Stimulated activated CD4-positive, alpha-beta T cell treated with anti-CD3 and anti-CD28 coated beads, Interleukin-4, amount 100 ng/mL, for 24 hours (primary cell): ENCODE results near the gene SLC19A2.
A peak's percentile ranks its signal among the peaks of the same experiment; 100 is the strongest.

Experiments
- DNase-seq: peaks from one replicate; pipeline ENCODE4 v3.0.0-alpha.2; 2020

SLC19A2 gene

GRCh38 chr1:169474302-169474995 is 11.3 kb downstream of the SLC19A2 start:
- DNase-seq, result no peak

DNA sequence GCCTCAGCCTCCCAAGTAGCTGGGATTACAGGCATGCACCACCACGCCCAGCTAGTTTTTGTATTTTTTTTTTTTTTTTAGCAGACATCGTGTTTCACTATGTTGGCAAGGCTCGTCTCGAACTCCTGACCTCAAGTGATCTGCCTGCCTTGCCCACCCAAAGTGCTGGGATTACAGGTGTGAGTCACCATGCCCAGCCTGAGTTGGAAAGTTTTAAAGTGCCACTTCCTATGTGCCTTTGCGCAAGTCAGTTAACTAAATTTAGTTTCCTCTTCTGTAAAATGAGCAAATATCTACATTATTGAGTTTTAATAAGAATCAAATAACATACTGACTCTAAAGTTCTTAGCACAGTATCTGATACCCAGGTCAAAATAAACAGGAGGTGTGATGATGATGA is 12.4 kb downstream of the SLC19A2 start:
- DNase-seq, result no peak

- DNase-seq, result no peak
These were observed 13.0 kb downstream of the SLC19A2 start for GRCh38 chr1:169472738-169473137.

DNA sequence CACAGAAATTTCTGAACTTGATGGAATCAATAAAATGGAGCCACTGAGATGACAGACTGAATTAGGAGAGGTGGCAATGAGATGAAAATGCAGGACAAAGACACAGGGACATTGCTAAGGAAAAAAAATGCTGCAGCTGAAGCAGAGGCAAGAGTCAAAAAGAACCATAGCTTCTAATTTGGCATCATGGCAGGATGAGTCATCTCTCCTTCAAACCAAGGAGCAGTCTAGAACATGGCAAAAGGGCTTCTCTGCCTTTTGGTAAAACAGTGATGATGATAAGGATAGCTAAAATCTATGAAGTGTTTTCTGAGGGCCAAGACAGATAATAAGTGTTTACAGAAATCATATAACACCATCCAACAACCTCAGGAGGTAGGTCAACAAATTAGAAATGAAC is 16.8 kb downstream of the SLC19A2 start:
- DNase-seq, result no peak

DNA sequence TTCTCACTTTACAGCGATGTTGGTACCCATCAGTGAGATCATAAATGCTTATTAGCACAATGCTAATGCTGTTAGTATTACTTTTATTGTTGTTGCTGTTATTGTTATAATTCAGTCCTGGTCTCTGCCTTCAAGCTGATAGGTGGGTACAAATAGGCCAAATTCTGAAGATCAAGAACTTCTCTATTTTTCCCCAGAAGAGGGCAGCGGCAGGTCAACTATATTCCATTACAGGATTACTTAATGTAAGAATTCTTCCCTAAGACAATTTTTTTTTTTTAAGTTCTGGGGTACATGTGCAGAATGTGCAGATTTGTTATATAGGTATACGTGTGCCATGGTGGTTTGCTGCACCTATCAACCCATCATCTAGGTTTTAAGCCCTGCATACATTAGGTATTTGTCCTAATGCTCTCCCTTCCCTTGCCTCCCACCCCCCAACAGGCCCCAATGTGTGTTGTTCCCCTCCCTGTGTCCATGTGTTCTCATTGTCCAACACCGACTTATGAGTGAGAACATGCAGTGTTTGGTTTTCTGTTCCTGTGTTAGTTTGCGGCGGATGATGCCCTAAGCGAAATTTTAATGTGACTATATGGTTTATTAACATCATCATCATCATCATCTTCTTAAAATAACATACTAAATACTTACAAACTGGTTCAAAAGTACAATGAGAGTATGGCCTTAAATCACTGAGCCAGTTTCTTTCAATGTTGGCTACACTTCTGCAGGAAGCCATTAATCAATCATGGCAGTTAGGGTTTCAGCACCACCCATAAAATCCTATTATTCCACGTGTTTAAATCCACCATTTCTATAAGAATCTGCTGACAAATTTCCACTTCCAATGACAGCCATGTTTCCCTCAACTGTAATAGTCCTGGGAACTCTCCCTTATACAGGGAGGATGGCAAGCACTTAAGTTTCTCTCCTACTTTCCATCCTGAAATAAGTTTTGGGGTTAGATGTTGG is 19.2 kb downstream of the SLC19A2 start:
- DNase-seq, result peak; percentile 20

GRCh38 chr1:169465281-169465680 is 20.5 kb downstream of the SLC19A2 start:
- DNase-seq, result no peak

DNA sequence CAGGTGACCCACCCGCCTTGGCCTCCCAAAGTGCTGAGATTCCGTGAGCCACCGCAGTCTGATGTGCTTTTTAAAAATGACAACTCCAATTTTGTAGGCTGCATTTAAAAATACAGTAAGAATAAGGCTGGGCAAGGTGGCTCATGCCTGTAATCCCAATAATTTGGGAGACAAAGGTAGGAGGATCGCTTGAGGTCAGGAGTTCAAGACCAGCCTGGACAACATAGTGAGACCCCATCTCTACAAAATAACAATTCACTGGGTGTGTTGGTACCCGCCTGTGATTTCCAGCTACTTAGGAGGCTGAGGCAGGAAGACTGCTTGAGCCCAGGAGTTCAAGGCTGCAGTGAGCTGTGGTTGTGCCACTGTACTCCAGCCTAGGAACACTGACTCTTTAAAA is 23.4 kb downstream of the SLC19A2 start:
- no peak for DNase-seq

GRCh38 chr1:169461390-169462000 is 24.2 kb downstream of the SLC19A2 start:
- no peak for DNase-seq

DNA sequence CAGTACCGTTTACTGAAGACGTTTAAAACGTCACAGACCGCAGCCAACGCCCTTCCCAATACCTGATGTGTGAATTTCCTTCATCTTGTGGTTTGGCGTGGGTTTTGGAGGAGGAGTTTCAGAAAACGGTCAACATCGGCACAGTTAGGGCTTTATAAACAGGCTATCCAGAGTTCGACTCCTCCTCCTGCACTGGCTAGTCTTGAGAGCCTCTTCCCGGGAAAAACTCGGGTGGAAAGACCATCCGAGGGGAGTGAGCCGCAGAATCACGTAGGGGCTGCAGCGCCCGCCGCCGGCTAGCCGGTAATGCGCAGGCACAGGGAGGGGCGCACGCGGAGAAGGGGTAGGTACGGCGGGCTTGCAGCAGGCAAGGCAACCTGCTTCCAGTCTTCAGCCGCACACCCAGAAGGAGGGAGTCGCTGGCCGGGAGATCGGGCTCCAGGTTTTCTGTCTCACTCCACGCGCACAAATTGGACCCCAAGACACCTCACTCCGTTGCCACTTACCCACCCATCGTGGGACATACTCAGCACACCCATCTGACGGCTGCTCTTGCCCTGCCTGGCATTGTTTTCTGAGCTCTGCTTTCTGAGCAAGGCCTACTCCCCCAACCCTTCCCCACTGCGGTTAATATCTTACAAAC is 25.4 kb downstream of the SLC19A2 start:
- peak; percentile 8 for DNase-seq

DNA sequence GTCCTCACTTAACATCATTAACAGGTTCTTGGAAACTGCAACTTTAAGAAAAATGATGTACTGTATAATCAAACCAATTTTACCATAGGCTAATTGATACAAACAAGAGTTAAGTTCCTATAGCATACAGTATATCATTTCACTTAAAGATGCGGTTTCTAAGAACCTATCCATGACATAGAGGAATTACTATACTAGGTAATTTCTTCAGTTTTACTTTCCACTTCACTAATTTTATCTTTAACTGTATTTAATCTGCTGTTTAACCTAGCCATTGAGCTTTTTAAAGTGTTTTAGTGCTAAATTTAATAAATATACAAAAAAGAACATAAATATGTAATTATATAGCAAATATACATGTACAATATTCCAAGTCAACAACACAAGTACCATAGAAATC is 28.3 kb downstream of the SLC19A2 start:
- no peak for DNase-seq

GRCh38 chr1:169456029-169456428 is 29.7 kb downstream of the SLC19A2 start:
- no peak for DNase-seq

- DNase-seq, result no peak
These were observed 32.8 kb downstream of the SLC19A2 start for GRCh38 chr1:169452921-169453320.

DNA sequence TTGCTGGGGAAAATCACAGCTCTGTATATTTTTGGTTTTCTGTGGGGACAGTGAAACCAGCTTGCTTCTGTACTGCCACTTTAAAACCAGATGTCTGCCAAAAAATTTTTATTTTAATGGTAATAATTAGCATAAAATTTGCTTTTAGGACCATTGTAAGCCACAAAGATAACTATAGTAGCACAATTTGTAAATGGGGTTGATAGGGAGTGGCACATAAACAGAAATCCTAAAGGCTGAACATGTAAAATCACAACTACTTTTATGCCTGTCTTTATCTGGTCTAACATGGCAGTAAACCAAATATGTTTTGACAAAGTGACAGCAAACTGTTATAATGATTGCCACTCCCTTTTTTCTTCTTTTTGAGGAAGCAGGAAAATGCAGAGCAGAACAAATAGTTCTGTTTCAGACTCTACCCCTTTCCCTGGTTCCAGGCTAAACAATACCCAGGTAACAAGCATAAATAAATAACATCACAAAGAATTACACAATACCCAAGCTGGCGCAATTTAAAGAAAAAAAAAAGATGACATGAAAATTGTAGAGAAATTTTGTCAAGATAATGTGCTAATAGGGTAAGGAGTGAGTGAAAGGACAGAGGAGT is 34.4 kb downstream of the SLC19A2 start:
- DNase-seq, result no peak

DNA sequence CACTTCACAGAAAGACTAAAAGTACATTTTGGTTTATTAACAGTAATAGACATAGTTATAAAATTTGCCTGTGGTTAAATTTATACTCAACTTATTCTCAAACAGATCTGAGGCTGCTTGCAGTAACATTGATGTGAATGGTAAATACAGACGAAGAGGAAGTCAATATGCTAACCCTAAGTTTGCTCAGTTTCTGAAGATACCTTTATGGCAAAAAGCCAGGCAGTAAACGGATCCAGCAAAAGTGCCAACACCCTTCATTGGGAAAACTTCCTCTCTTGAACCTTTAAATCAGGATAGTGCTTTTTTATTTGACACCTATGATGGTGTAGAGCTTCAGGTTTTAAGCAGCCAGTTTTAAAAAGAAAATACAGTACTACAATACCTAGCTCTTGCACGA is 41.8 kb downstream of the SLC19A2 start:
- no peak for DNase-seq

DNA sequence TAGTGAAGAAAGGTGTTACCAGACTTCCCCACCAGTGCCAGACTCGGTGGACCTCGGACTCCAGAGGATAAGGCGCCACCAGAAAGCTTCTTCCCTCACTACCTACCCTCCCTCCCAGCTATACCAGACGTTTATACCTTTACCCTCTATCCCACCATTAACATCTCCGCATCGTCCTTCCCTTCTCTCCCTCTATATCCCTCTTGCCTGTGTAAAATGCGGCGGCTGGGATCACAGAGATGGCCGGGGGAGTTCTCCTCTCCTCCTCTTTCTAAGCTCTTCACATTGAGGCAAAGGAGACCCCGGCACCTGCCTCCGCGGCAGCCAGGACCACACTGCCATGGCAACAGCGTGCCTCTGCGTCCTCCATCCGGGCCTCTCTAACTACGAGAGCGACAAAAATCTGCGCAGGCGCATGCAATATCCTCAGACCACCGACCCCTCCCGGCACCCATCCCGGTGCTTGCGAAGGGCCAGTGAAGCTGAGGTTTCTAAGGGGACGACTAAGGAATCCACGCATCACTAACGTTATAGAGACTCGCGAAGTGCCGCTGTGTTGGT is 58.6 kb downstream of the SLC19A2 start, which contains the start of gene CCDC181:
CCDC181 (minus strand) TSS at position 394 of the 561 bp plus-strand sequence. CDS start 2,547 bp downstream, outside the sequence.
- peak; percentile 64 for DNase-seq

- DNase-seq, result no peak
These were observed 59.5 kb downstream of the SLC19A2 start for GRCh38 chr1:169426174-169426705.

DNA sequence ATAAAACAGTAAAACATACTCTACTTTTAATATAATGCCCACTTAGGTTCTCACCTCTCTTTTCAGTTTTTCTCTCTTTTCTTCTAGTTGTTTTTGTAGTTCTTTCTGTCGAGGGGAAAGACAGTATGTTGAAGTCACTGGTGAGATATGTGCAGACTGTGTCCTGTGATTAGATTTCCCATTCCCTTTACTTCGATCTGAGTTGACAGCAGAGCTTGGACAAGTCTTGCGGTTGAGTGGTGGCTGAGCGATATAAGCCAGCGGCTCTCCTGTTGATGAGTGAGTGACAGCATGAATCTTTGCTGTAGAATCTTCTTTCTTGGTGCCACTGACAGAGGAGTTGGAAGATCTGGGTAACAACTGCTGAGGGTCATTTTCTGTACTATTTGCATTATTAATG is 64.4 kb downstream of the SLC19A2 start:
- no peak for DNase-seq

GRCh38 chr1:169414952-169415351 is 70.8 kb downstream of the SLC19A2 start:
- DNase-seq, result no peak
